Suprapubic skin (tissue), 4 donors: ENCODE results near the gene ELMO3. TPM values are rescaled to one million over a fixed set of nuclear protein-coding genes. Genes with fewer than 3 reads are reported as not detected.

Source experiments
- DNase-seq, 2 donors: peaks; one replicate each; pipeline ENCODE4 v3.0.0-alpha.2; 2019; ENCODE audit warnings: low spot score in 2 of 2
- H3K27ac ChIP-seq: fragments of 200-600 bp; sonication (generic); one replicate; pipeline ENCODE4 v1.5.1; 2019
- H3K27me3 ChIP-seq: fragments of 200-600 bp; sonication (generic); one replicate; pipeline ENCODE4 v1.5.1; 2019
- H3K36me3 ChIP-seq: fragments of 200-600 bp; sonication (generic); one replicate; pipeline ENCODE4 v1.5.1; 2019
- H3K4me1 ChIP-seq: fragments of 200-600 bp; sonication (generic); one replicate; pipeline ENCODE4 v1.5.1; 2019
- H3K4me3 ChIP-seq: fragments of 200-600 bp; sonication (generic); one replicate; pipeline ENCODE4 v1.5.1; 2019; ENCODE audit warnings: mild to moderate bottlenecking
- H3K9me3 ChIP-seq: fragments of 200-600 bp; sonication (generic); one replicate; pipeline ENCODE4 v1.5.1; 2019
- CTCF ChIP-seq, 2 donors: fragments of 200-600 bp in 1 of 2; fragments of 450-650 bp in 1 of 2; sonication (generic) in 1 of 2; IDR thresholded peaks; one replicate each; pipeline ENCODE4 v1.5.1; 2016 to 2019; ENCODE audit warnings: antibody characterized with exemption in 2 of 2, mild to moderate bottlenecking in 1 of 2, moderate library complexity in 1 of 2
- EP300 ChIP-seq: sonication (generic); formaldehyde crosslinking; IDR thresholded peaks from one replicate; pipeline ENCODE4 v1.6.1; 2017; ENCODE audit warnings: antibody characterized with exemption
- POLR2A ChIP-seq, 2 donors: fragments of 450-650 bp; IDR thresholded peaks; one replicate each; pipeline ENCODE4 v1.6.1; 2017; ENCODE audit warnings: antibody characterized with exemption in 2 of 2, mild to moderate bottlenecking in 2 of 2, moderate library complexity in 2 of 2
- POLR2AphosphoS5 ChIP-seq, 3 donors: sonication (generic); formaldehyde crosslinking; IDR thresholded peaks; one replicate each; pipeline ENCODE4 v1.6.1; 2017; ENCODE audit warnings: antibody characterized with exemption in 3 of 3
- WGBS: methylation state at CpG from one replicate; pipeline ENCODE4 v1.1.5; 2018; 5-methylcytosine and 5-hydroxymethylcytosine counted together
- total RNA-seq, 4 donors: library from RNA; depleted of rRNA; stranded (reverse); fragments of >200 nt; gene quantifications; one replicate each; pipeline ENCODE4 v1.1.0, GENCODE V29; 2016

The ELMO3 gene
- total RNA-seq, 4 donors from 2014 or later = 48.0 to 77.6 (median 56.7) TPM

- Histone ChIP-seq H3K27me3 (no peaks in the 10 kb centered on the region), H3K27ac (peak overlapping the region; percentile 96), H3K36me3 (no peaks in the 10 kb centered on the region), H3K9me3 (no peaks in the 10 kb centered on the region), H3K4me1 (peaks cover 44% of the 10 kb centered on the region), H3K4me3 (peak overlapping the region; percentile 72)
- 10% methylated on average over 11 of the region's 11 CpGs for WGBS
- TF ChIP-seq POLR2AphosphoS5 (IDR thresholded peaks at IDR 0.05) = no peak
- TF ChIP-seq CTCF (IDR thresholded peaks at IDR 0.05) = no peak
- TF ChIP-seq EP300 = no peak
- no peak for TF ChIP-seq POLR2A (IDR thresholded peaks at IDR 0.05)
- DNase-seq = no peak
These were observed 15.7 kb upstream of the ELMO3 start for GRCh38 chr16:67183284-67183626.

GRCh38 chr16:67183627-67184452, 15.1 kb upstream of the ELMO3 start, which contains the start of gene MATCAP1:
Gene MATCAP1, minus strand, starts transcription at chr16:67183963. Its CDS starts 3,353 bp downstream, at chr16:67180610.
- peak; percentile 97 to 98 for DNase-seq
- Histone ChIP-seq H3K9me3 (no peaks in the 10 kb centered on the region), H3K27me3 (no peaks in the 10 kb centered on the region), H3K36me3 (no peaks in the 10 kb centered on the region), H3K4me1 (peaks cover 38% of the 10 kb centered on the region), H3K4me3 (peak within 1 kb of the TSS; percentile 72), H3K27ac (peak within 1 kb of the TSS; percentile 96)
- WGBS = under 1% methylated on average over 39 of the region's 77 CpGs
- no peak for TF ChIP-seq EP300
- peak in 1 of 2 donors; percentile 37 for TF ChIP-seq POLR2A (IDR thresholded peaks at IDR 0.05)
- peak in 2 of 3 donors; percentile 30 to 85 for TF ChIP-seq POLR2AphosphoS5 (IDR thresholded peaks at IDR 0.05)
- no peak for TF ChIP-seq CTCF (IDR thresholded peaks at IDR 0.05)

GRCh38 chr16:67184453-67184994, 14.4 kb upstream of the ELMO3 start:
- no peaks in the 10 kb centered on the region for H3K36me3 ChIP-seq
- H3K27ac ChIP-seq = peak overlapping the region; percentile 96
- TF ChIP-seq POLR2A (IDR thresholded peaks at IDR 0.05) (no peak), POLR2AphosphoS5 (IDR thresholded peaks at IDR 0.05) (no peak), CTCF (IDR thresholded peaks at IDR 0.05) (no peak), EP300 (no peak)
- no peaks in the 10 kb centered on the region for H3K9me3 ChIP-seq
- peak overlapping the region; percentile 72 for H3K4me3 ChIP-seq
- no peaks in the 10 kb centered on the region for H3K27me3 ChIP-seq
- 2% methylated on average over 19 of the region's 59 CpGs for WGBS
- DNase-seq = no peak
- H3K4me1 ChIP-seq = peaks cover 31% of the 10 kb centered on the region

- Histone ChIP-seq H3K27me3 (no peaks in the 10 kb centered on the region), H3K27ac (no peak overlapping the region), H3K4me3 (peak overlapping the region; percentile 72), H3K36me3 (no peaks in the 10 kb centered on the region), H3K4me1 (peaks cover 28% of the 10 kb centered on the region), H3K9me3 (no peaks in the 10 kb centered on the region)
- DNase-seq = peak; percentile 95
- WGBS = 25% methylated on average over 17 of the region's 43 CpGs
- TF ChIP-seq POLR2AphosphoS5 (IDR thresholded peaks at IDR 0.05) (peak in 1 of 3 donors; percentile 13), EP300 (no peak), CTCF (IDR thresholded peaks at IDR 0.05) (peak; percentile 64 to 77), POLR2A (IDR thresholded peaks at IDR 0.05) (no peak)
These were observed 13.8 kb upstream of the ELMO3 start for GRCh38 chr16:67184995-67185650.
